Left lung (tissue), 10 donors: ENCODE data around the gene WNT10A. TPM values are rescaled to one million over a fixed set of nuclear protein-coding genes. Genes with fewer than 3 reads are reported as not detected.

Experiments used
- ATAC-seq: fragments of 200-7000 bp; cut with Tn5 transposase; one replicate; pipeline ENCODE4 v1.9.1; 2020; ENCODE audit warnings: moderate library complexity
- DNase-seq, 4 donors: peaks; one replicate each; pipeline ENCODE4 v3.0.0-alpha.2; 2013 to 2020
- H3K27ac ChIP-seq, 2 donors: fragments of 200-600 bp; sonication (generic) in 1 of 2; one replicate each; pipeline versions ENCODE4 v1.5.0 to v1.8.0; 2020 to 2021
- H3K27me3 ChIP-seq, 2 donors: fragments of 200-600 bp; sonication (generic) in 1 of 2; one replicate each; pipeline versions ENCODE4 v1.5.0 to v1.8.0; 2020 to 2021
- H3K36me3 ChIP-seq, 2 donors: fragments of 200-600 bp; sonication (generic) in 1 of 2; one replicate each; pipeline versions ENCODE4 v1.5.0 to v1.8.0; 2020 to 2021
- H3K4me1 ChIP-seq, 2 donors: fragments of 200-600 bp; one replicate each; pipeline ENCODE4 v1.8.0; 2021
- H3K4me3 ChIP-seq, 2 donors: fragments of 200-600 bp; sonication (generic) in 1 of 2; one replicate each; pipeline versions ENCODE4 v1.5.0 to v1.8.0; 2020 to 2021; ENCODE audit warnings: mild to moderate bottlenecking in 1 of 2
- H3K9me3 ChIP-seq, 2 donors: fragments of 200-600 bp; sonication (generic) in 1 of 2; one replicate each; pipeline versions ENCODE4 v1.5.0 to v1.8.0; 2020 to 2021
- CTCF ChIP-seq, 2 donors: fragments of 200-600 bp; sonication (generic) in 1 of 2; IDR thresholded peaks; one replicate each; pipeline versions ENCODE4 v1.5.0 to v1.8.0; 2021; ENCODE audit warnings: antibody characterized with exemption in 2 of 2
- intact Hi-C, 2 donors: fragments of 100-400 bp; cut with DNase I; formaldehyde crosslinking; loops; one replicate each; pipeline versions ENCODE4 v1.11.2 to v1.14.2; 2022
- polyA plus RNA-seq, 6 donors: library from polyadenylated mRNA; unstranded; fragments of 120-200 nt; gene quantifications; one replicate each; pipeline ENCODE4 v1.2.1, GENCODE V29; 2013; ENCODE audit not compliant: insufficient read length in 6 of 6
- total RNA-seq, 2 donors: library from RNA; stranded (reverse); fragmentation: NEBNext Ultra II Directional; extraction: Animal tissue kit (Norgen Biotek cat#: 25700); gene quantifications; one replicate each; pipeline ENCODE4 v1.2.1, GENCODE V29; 2021
- donor health status: DM: no; HTN: yes; CAD: no.
- donor health status: DM: no; HTN: no; CAD: no.

WNT10A gene
- total and polyA plus RNA-seq, 8 donors: 0.17 to 1.1 (median 0.38) TPM; not detected in 1

- Histone ChIP-seq H3K27ac (no peak overlapping the region), H3K9me3 (no peaks in the 10 kb centered on the region), H3K4me3 (peak overlapping the region; percentile 19 to 28), H3K4me1 (peaks cover 9 to 25% of the 10 kb centered on the region in 2 donors), H3K27me3 (peaks cover 41 to 87% of the 10 kb centered on the region in 2 donors), H3K36me3 (no peaks in the 10 kb centered on the region)
- intact Hi-C loops: no loop called here
- ATAC-seq (peak; percentile 63), DNase-seq (no peak)
- no peak for TF ChIP-seq CTCF (IDR thresholded peaks at IDR 0.05)
Observed at GRCh38 chr2:218883491-218884490, 3.1 kb downstream of the WNT10A start.

- peaks cover 9 to 25% of the 10 kb centered on the region in 2 donors for H3K4me1 ChIP-seq
- no peak overlapping the region for H3K27ac ChIP-seq
- H3K36me3 ChIP-seq: no peaks in the 10 kb centered on the region
- no peak for ATAC-seq
- H3K9me3 ChIP-seq: no peaks in the 10 kb centered on the region
- intact Hi-C loops: no loop called here
- peaks cover 35 to 80% of the 10 kb centered on the region in 2 donors for H3K27me3 ChIP-seq
- H3K4me3 ChIP-seq: no peak overlapping the region
- TF ChIP-seq CTCF (IDR thresholded peaks at IDR 0.05): no peak
- no peak for DNase-seq
Observed at GRCh38 chr2:218884519-218884918, 3.9 kb downstream of the WNT10A start.

- Histone ChIP-seq H3K36me3 (no peaks in the 10 kb centered on the region), H3K4me1 (peaks cover 0 to 11% of the 10 kb centered on the region in 2 donors), H3K9me3 (no peaks in the 10 kb centered on the region), H3K27ac (no peak overlapping the region), H3K4me3 (no peak overlapping the region), H3K27me3 (peaks cover 17 to 77% of the 10 kb centered on the region in 2 donors)
- intact Hi-C loops: no loop called here
- ATAC-seq (no peak), DNase-seq (peak in 1 of 4 donors; percentile 45)
- TF ChIP-seq CTCF (IDR thresholded peaks at IDR 0.05): no peak
Observed at GRCh38 chr2:218885981-218886947, 5.6 kb downstream of the WNT10A start.

GRCh38 chr2:218887079-218887478 is 6.4 kb downstream of the WNT10A start:
- no peaks in the 10 kb centered on the region for H3K9me3 ChIP-seq
- H3K27me3 ChIP-seq: peaks cover 11 to 77% of the 10 kb centered on the region in 2 donors
- no peak overlapping the region for H3K27ac ChIP-seq
- no peak for DNase-seq
- no peaks in the 10 kb centered on the region for H3K36me3 ChIP-seq
- TF ChIP-seq CTCF (IDR thresholded peaks at IDR 0.05): no peak
- intact Hi-C loops: no loop called here
- H3K4me3 ChIP-seq: no peak overlapping the region
- no peak for ATAC-seq
- peaks cover 0 to 11% of the 10 kb centered on the region in 2 donors for H3K4me1 ChIP-seq
